Activated T-helper 1 cell treated with Interleukin-2 at 50 U/mL for 16 hours (primary cell): ENCODE results near the gene ACVR1C.

Experiments
- DNase-seq: peaks from one replicate; pipeline ENCODE4 v3.0.0-alpha.2; 2020; ENCODE audit warnings: low read depth

The ACVR1C gene

GRCh38 chr2:157628477-157629415 is at the start of gene ACVR1C:
ACVR1C (minus strand) TSS chr2:157628864; CDS start chr2:157628644, 220 bp downstream.
- DNase-seq: peak; percentile 64

- no peak for DNase-seq
Measured at GRCh38 chr2:157677941-157678340, 49.3 kb upstream of the ACVR1C start.

GRCh38 chr2:157672129-157672528 is 43.5 kb upstream of the ACVR1C start:
- DNase-seq: no peak

- DNase-seq: no peak
Measured at GRCh38 chr2:157662401-157662800, 33.7 kb upstream of the ACVR1C start.

- DNase-seq: no peak
Measured at GRCh38 chr2:157661776-157662175, 33.1 kb upstream of the ACVR1C start.

- DNase-seq: no peak
Measured at GRCh38 chr2:157657858-157658257, 29.2 kb upstream of the ACVR1C start.

- no peak for DNase-seq
Measured at GRCh38 chr2:157657101-157657500, 28.4 kb upstream of the ACVR1C start.

- DNase-seq: no peak
Measured at GRCh38 chr2:157644776-157645175, 16.1 kb upstream of the ACVR1C start.

GRCh38 chr2:157631861-157632260 is 3.2 kb upstream of the ACVR1C start:
- no peak for DNase-seq

- peak; percentile 15 for DNase-seq
Measured at GRCh38 chr2:157627594-157628476, 829 bp downstream of the ACVR1C start.

- DNase-seq: no peak
Measured at GRCh38 chr2:157625296-157625695, 3.4 kb downstream of the ACVR1C start.

GRCh38 chr2:157620956-157621355 is 7.7 kb downstream of the ACVR1C start:
- no peak for DNase-seq

GRCh38 chr2:157611726-157612125 is 16.9 kb downstream of the ACVR1C start:
- no peak for DNase-seq

GRCh38 chr2:157611110-157611509 is 17.6 kb downstream of the ACVR1C start:
- DNase-seq: no peak

- no peak for DNase-seq
Measured at GRCh38 chr2:157606534-157606933, 22.1 kb downstream of the ACVR1C start.

- DNase-seq: no peak
Measured at GRCh38 chr2:157603198-157603597, 25.5 kb downstream of the ACVR1C start.

- no peak for DNase-seq
Measured at GRCh38 chr2:157601807-157602206, 26.9 kb downstream of the ACVR1C start.

GRCh38 chr2:157596992-157597681 is 31.5 kb downstream of the ACVR1C start:
- peak; percentile 28 for DNase-seq

GRCh38 chr2:157593411-157593810 is 35.3 kb downstream of the ACVR1C start:
- DNase-seq: no peak

GRCh38 chr2:157592948-157593347 is 35.7 kb downstream of the ACVR1C start:
- no peak for DNase-seq

- no peak for DNase-seq
Measured at GRCh38 chr2:157592374-157592773, 36.3 kb downstream of the ACVR1C start.

GRCh38 chr2:157587576-157587975 is 41.1 kb downstream of the ACVR1C start:
- DNase-seq: no peak
